GM18499 (cell line): Measurements from ENCODE around the gene SLC22A31.

Source experiments
- ATAC-seq: cut with Tn5 transposase; IDR thresholded peaks from one replicate; pipeline ENCODE4 v1.9.1; 2021; ENCODE audit warnings: moderate number of reproducible peaks; ENCODE audit not compliant: insufficient read depth, unreplicated experiment

SLC22A31 gene

GRCh38 chr16:89217388-89218191 lies 17.3 kb upstream of the SLC22A31 start, which contains the start of gene ZNF778:
TSS of gene ZNF778 (plus strand) at chr16:89217703. CDS start at chr16:89221128, 3,425 bp downstream.
- ATAC-seq = no peak

GRCh38 chr16:89217138-89217387 lies 16.7 kb upstream of the SLC22A31 start:
- ATAC-seq = no peak

GRCh38 chr16:89216315-89217137 lies 16.2 kb upstream of the SLC22A31 start:
- ATAC-seq = no peak

GRCh38 chr16:89210904-89211515 lies 10.7 kb upstream of the SLC22A31 start:
- ATAC-seq = no peak

GRCh38 chr16:89210165-89210903 lies 10.0 kb upstream of the SLC22A31 start:
- no peak for ATAC-seq

- no peak for ATAC-seq
Measured at GRCh38 chr16:89209522-89210044, 9.2 kb upstream of the SLC22A31 start.

- no peak for ATAC-seq
Measured at GRCh38 chr16:89207993-89208392, 7.7 kb upstream of the SLC22A31 start.

- ATAC-seq = no peak
Measured at GRCh38 chr16:89202422-89203215, 2.3 kb upstream of the SLC22A31 start.

- ATAC-seq = no peak
Measured at GRCh38 chr16:89201439-89202377, 1.4 kb upstream of the SLC22A31 start.

- ATAC-seq = no peak
Measured at GRCh38 chr16:89200850-89201411, 594 bp upstream of the SLC22A31 start.

GRCh38 chr16:89199241-89200123 lies 855 bp downstream of the SLC22A31 start:
- ATAC-seq = no peak

- ATAC-seq = no peak
Measured at GRCh38 chr16:89198417-89199240, 1.7 kb downstream of the SLC22A31 start.

- ATAC-seq = no peak
Measured at GRCh38 chr16:89197633-89198416, 2.5 kb downstream of the SLC22A31 start.

- no peak for ATAC-seq
Measured at GRCh38 chr16:89197033-89197632, 3.2 kb downstream of the SLC22A31 start.

- no peak for ATAC-seq
Measured at GRCh38 chr16:89195521-89196171, 4.7 kb downstream of the SLC22A31 start.
